ENCODE measurements around the gene DNM2.

Gene DNM2

GRCh38 chr19:10817291-10818038 is 99.6 kb downstream of the DNM2 start:
- peak overlapping the region; percentile 89 for H3K27ac ChIP-seq

GRCh38 chr19:10818301-10819123 is 100.6 kb downstream of the DNM2 start:
- Histone ChIP-seq H3K4me3 (no peak overlapping the region; the same call in 1 of the 2 replicates), H3K27ac (peak overlapping the region; percentile 89)
- TF ChIP-seq FOXP2 (optimal IDR thresholded peaks at IDR 0.05; ENCODE audit: control extremely low read depth, extremely low read length, insufficient read depth) (no peak), POLR2AphosphoS5 (IDR thresholded peaks at IDR 0.05; ENCODE audit: borderline replicate concordance, low read depth, low read length) (no peak), EZH2 (IDR thresholded peaks at IDR 0.05) (no peak)

More at GRCh38 chr19:10817291-10818038, 99.6 kb downstream of the DNM2 start:
- H3K36me3 ChIP-seq (ENCODE audit: insufficient read depth, low read length), result peaks cover 33% of the 10 kb centered on the region
- peak overlapping the region; percentile 80 for H3K4me3 ChIP-seq
- no peaks in the 10 kb centered on the region for H3K9me3 ChIP-seq (ENCODE audit: low read depth, low read length)
- DNase-seq (ENCODE audit: low read depth, low spot score), result no peak
- TF ChIP-seq FOXP2 (optimal IDR thresholded peaks at IDR 0.05; ENCODE audit: control extremely low read depth, extremely low read length, insufficient read depth), result no peak
- 0 out of 2 replicates have a peak, but pooled peaks have one; percentile 27 for TF ChIP-seq POLR2AphosphoS5 (IDR thresholded peaks at IDR 0.05; ENCODE audit: borderline replicate concordance, low read depth, low read length)
- H3K9ac ChIP-seq (ENCODE audit: insufficient read length), result peak overlapping the region; percentile 79

GRCh38 chr19:10819124-10820060 is 101.5 kb downstream of the DNM2 start:
- TF ChIP-seq POLR2AphosphoS5 (IDR thresholded peaks at IDR 0.05; ENCODE audit: borderline replicate concordance, low read depth, low read length), result no peak
- no peak for TF ChIP-seq EZH2 (IDR thresholded peaks at IDR 0.05)
- no peak for TF ChIP-seq FOXP2 (optimal IDR thresholded peaks at IDR 0.05; ENCODE audit: control extremely low read depth, extremely low read length, insufficient read depth)
- Histone ChIP-seq H3K36me3 (ENCODE audit: insufficient read depth, low read length) (peaks cover 29% of the 10 kb centered on the region; the same call in 1 of the 2 replicates), H3K4me3 (no peak overlapping the region), H3K9me3 (ENCODE audit: low read depth, low read length) (no peaks in the 10 kb centered on the region), H3K9ac (ENCODE audit: insufficient read length) (no peak overlapping the region), H3K27ac (no peak overlapping the region; the same call in 1 of the 2 replicates)
- DNase-seq (ENCODE audit: low read depth, low spot score), result no peak

More at GRCh38 chr19:10818301-10819123, 100.6 kb downstream of the DNM2 start:
- peaks cover 31% of the 10 kb centered on the region for H3K36me3 ChIP-seq (ENCODE audit: insufficient read depth, low read length)
- H3K9ac ChIP-seq (ENCODE audit: insufficient read length), result no peak overlapping the region
- DNase-seq (ENCODE audit: low read depth, low spot score), result no peak
- H3K9me3 ChIP-seq (ENCODE audit: low read depth, low read length), result no peaks in the 10 kb centered on the region

- Histone ChIP-seq H3K9ac (ENCODE audit: insufficient read length) (no peak overlapping the region), H3K27ac (no peak overlapping the region), H3K4me3 (no peak overlapping the region), H3K9me3 (ENCODE audit: low read depth, low read length) (no peaks in the 10 kb centered on the region), H3K36me3 (ENCODE audit: insufficient read depth, low read length) (peaks cover 22% of the 10 kb centered on the region; the same call in 1 of the 2 replicates)
- TF ChIP-seq POLR2AphosphoS5 (IDR thresholded peaks at IDR 0.05; ENCODE audit: borderline replicate concordance, low read depth, low read length), result no peak
- no peak for TF ChIP-seq EZH2 (IDR thresholded peaks at IDR 0.05)
- no peak for TF ChIP-seq FOXP2 (optimal IDR thresholded peaks at IDR 0.05; ENCODE audit: control extremely low read depth, extremely low read length, insufficient read depth)
- DNase-seq (ENCODE audit: low read depth, low spot score), result no peak
Measured at GRCh38 chr19:10820173-10820572, 102.3 kb downstream of the DNM2 start.

GRCh38 chr19:10823690-10824089 is 105.8 kb downstream of the DNM2 start:
- H3K27ac ChIP-seq, result no peak overlapping the region
- no peak for TF ChIP-seq EZH2 (IDR thresholded peaks at IDR 0.05)
- TF ChIP-seq POLR2AphosphoS5 (IDR thresholded peaks at IDR 0.05; ENCODE audit: borderline replicate concordance, low read depth, low read length), result no peak
- TF ChIP-seq FOXP2 (optimal IDR thresholded peaks at IDR 0.05; ENCODE audit: control extremely low read depth, extremely low read length, insufficient read depth), result no peak
- no peaks in the 10 kb centered on the region for H3K9me3 ChIP-seq (ENCODE audit: low read depth, low read length)
- no peak overlapping the region for H3K4me3 ChIP-seq
- H3K36me3 ChIP-seq (ENCODE audit: insufficient read depth, low read length), result peaks cover 20% of the 10 kb centered on the region; the same call in 1 of the 2 replicates
- no peak overlapping the region for H3K9ac ChIP-seq (ENCODE audit: insufficient read length)
- DNase-seq (ENCODE audit: low read depth, low spot score), result no peak

- TF ChIP-seq POLR2AphosphoS5 (IDR thresholded peaks at IDR 0.05; ENCODE audit: borderline replicate concordance, low read depth, low read length), result no peak
- TF ChIP-seq FOXP2 (optimal IDR thresholded peaks at IDR 0.05; ENCODE audit: control extremely low read depth, extremely low read length, insufficient read depth), result no peak
- TF ChIP-seq EZH2 (IDR thresholded peaks at IDR 0.05), result no peak
- Histone ChIP-seq H3K4me3 (no peak overlapping the region), H3K9ac (ENCODE audit: insufficient read length) (no peak overlapping the region), H3K27ac (no peak overlapping the region), H3K36me3 (ENCODE audit: insufficient read depth, low read length) (peaks cover 8% of the 10 kb centered on the region; the same call in 1 of the 2 replicates), H3K9me3 (ENCODE audit: low read depth, low read length) (no peaks in the 10 kb centered on the region)
- DNase-seq (ENCODE audit: low read depth, low spot score), result no peak
Measured at GRCh38 chr19:10826231-10826630, 108.4 kb downstream of the DNM2 start.

- TF ChIP-seq FOXP2 (optimal IDR thresholded peaks at IDR 0.05; ENCODE audit: control extremely low read depth, extremely low read length, insufficient read depth) (no peak), EZH2 (IDR thresholded peaks at IDR 0.05) (no peak), POLR2AphosphoS5 (IDR thresholded peaks at IDR 0.05; ENCODE audit: borderline replicate concordance, low read depth, low read length) (no peak)
- no peak overlapping the region for H3K4me3 ChIP-seq
- H3K27ac ChIP-seq, result no peak overlapping the region
- no peak for DNase-seq (ENCODE audit: low read depth, low spot score)
- H3K9ac ChIP-seq (ENCODE audit: insufficient read length), result no peak overlapping the region
- peaks cover 8% of the 10 kb centered on the region; the same call in 1 of the 2 replicates for H3K36me3 ChIP-seq (ENCODE audit: insufficient read depth, low read length)
- H3K9me3 ChIP-seq (ENCODE audit: low read depth, low read length), result no peaks in the 10 kb centered on the region
Measured at GRCh38 chr19:10826846-10827245, 109.0 kb downstream of the DNM2 start.
